DOHH2 (cell line): ENCODE data around the gene FZD10.

Source experiments
- H3F3A ChIP-seq: fragments of 200-600 bp; sonication (generic), shearing (Covaris generic); 2 replicates; pipeline ENCODE4 v1.6.0; 2016; ENCODE audit warnings: antibody characterized with exemption, mild to moderate bottlenecking; ENCODE audit not compliant: control insufficient read depth, insufficient read depth
- H3K27ac ChIP-seq: fragments of 200-600 bp; sonication (generic); 2 replicates; pipeline ENCODE4 v1.5.1; 2014; ENCODE audit warnings: low read depth, mild to moderate bottlenecking, low read length, moderate library complexity
- H3K27me3 ChIP-seq: fragments of 200-600 bp; sonication (generic); 2 replicates; pipeline ENCODE4 v1.6.1; 2014; ENCODE audit warnings: mild to moderate bottlenecking, low read length, mixed read lengths; ENCODE audit not compliant: control insufficient read depth
- H3K36me3 ChIP-seq: fragments of 200-600 bp; sonication (generic); 2 replicates; pipeline ENCODE4 v1.6.1; 2014; ENCODE audit warnings: mild to moderate bottlenecking, low read length, moderate library complexity, mixed read lengths; ENCODE audit not compliant: control insufficient read depth
- H3K4me1 ChIP-seq: fragments of 200-600 bp; sonication (generic); 2 replicates; pipeline ENCODE4 v1.6.1; 2014; ENCODE audit warnings: mild to moderate bottlenecking, low read length, mixed read lengths; ENCODE audit not compliant: control insufficient read depth
- H3K4me2 ChIP-seq: fragments of 200-600 bp; sonication (generic); 2 replicates; pipeline ENCODE4 v1.6.0; 2014; ENCODE audit warnings: mild to moderate bottlenecking, low read length, moderate library complexity
- H3K4me3 ChIP-seq: fragments of 200-600 bp; sonication (generic); 2 replicates; pipeline ENCODE4 v1.5.1; 2014; ENCODE audit warnings: mild to moderate bottlenecking, low read length, mixed read lengths
- H3K79me2 ChIP-seq: fragments of 200-600 bp; sonication (generic); 2 replicates; pipeline ENCODE4 v1.6.1; 2014; ENCODE audit warnings: mild to moderate bottlenecking, low read length, mixed read lengths; ENCODE audit not compliant: control insufficient read depth
- H3K9me2 ChIP-seq: fragments of 200-600 bp; sonication (generic); replicated peaks from 2 replicates; pipeline ENCODE4 v1.6.1; 2014; ENCODE audit warnings: mild to moderate bottlenecking, low read length, mixed read lengths; ENCODE audit not compliant: control insufficient read depth
- H3K9me3 ChIP-seq: fragments of 200-600 bp; sonication (generic); 2 replicates; pipeline ENCODE4 v1.6.1; 2014; ENCODE audit warnings: antibody characterized with exemption, low read length, mixed read lengths; ENCODE audit not compliant: control insufficient read depth, insufficient read depth
- H4K20me1 ChIP-seq: fragments of 200-600 bp; sonication (generic); 2 replicates; pipeline ENCODE4 v1.6.0; 2014; ENCODE audit warnings: low read depth, mild to moderate bottlenecking, antibody characterized with exemption, low read length, moderate library complexity; ENCODE audit not compliant: control insufficient read depth, insufficient read depth
- EZH2phosphoT487 ChIP-seq: fragments of 200-600 bp; sonication (generic); IDR thresholded peaks from 2 replicates; pipeline ENCODE4 v1.6.1; 2017; ENCODE audit warnings: borderline replicate concordance, mild to moderate bottlenecking, antibody characterized with exemption, low read length, moderate library complexity, mixed read lengths
- TF ChIP-seq, protein P1 (sequence below): fragments of 200-600 bp; sonication (generic); IDR thresholded peaks from one replicate; pipeline ENCODE4 v1.5.1; 2014; ENCODE audit warnings: antibody characterized with exemption, mild to moderate bottlenecking, low read depth, low read length; ENCODE audit not compliant: poor library complexity, severe bottlenecking

The FZD10 gene

DNA sequence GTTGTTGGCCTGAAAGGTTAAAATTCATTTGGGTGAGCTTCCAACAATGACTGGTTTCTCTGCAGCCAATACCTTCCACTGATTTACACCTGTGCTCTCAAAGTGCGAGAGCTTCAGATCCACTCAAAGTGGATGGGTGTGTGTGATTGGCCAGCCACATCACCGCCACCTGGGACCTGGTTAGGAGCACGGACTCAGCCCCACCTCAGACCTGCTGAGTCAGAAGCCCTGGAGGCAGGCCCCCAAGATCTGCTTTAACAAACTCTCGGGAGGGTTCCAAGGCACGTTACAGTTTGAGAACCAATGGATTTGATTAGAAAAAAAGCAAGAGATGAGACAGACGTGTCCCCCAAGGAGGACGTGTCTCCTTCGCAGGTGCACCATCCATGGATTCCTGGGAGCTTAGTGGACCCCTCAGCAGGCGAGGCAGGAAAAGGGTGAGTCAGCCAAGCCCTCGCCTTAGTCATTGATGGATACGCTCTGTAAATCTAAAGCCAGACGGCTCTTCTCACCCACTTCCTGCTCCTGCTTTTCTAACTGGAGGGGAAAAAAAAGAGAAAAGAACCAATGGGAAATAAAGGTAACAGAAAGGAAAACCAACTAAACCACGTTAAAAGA lies 24.5 kb downstream of the FZD10 start:
- Histone ChIP-seq H3K4me1 (no peaks in the 10 kb centered on the region), H3K36me3 (no peaks in the 10 kb centered on the region), H3K27ac (no peak overlapping the region), H3F3A (no peaks in the 10 kb centered on the region), H4K20me1 (no peaks in the 10 kb centered on the region), H3K79me2 (no peaks in the 10 kb centered on the region), H3K27me3 (no peaks in the 10 kb centered on the region), H3K9me3 (peaks cover 5% of the 10 kb centered on the region; the same call in 1 of the 2 replicates), H3K9me2 (no peaks in the 10 kb centered on the region), H3K4me3 (no peak overlapping the region), H3K4me2 (no peak overlapping the region)
- TF ChIP-seq EZH2phosphoT487: no peak

DNA sequence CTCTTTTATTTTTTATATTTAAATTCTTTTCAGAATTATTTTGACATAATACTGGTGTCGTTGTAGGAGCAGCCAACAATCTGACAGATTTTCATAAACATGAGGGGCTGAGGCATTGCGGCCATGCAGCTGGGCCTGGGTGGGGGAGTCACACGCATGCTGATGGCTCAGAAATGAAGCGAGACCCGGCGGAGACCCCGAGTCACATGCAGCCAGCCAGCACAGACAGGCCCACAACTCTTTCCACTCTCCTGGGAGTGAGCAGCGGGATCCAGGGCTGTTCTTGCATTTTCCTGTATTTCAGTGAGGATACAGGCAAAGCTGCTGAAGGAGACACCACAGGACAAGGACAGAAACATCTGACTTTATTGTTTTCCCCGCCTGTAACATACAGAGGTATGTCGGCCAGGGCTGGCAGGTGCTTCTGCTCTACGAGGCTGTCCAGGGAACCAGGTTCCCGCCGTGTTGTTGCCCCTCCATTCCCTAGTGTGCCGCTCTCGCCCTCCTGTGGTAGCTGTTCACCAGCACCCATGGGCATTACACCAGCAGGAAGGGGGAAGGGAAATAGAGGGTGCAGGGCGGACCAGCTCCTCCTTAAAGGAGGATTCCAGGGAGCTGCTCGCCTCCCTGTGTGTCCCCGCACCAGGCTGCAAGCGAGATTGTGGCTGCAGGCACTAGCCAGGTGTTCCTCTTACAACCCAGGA lies 30.5 kb downstream of the FZD10 start:
- no peaks in the 10 kb centered on the region for H3K79me2 ChIP-seq
- TF ChIP-seq, protein P1, sequence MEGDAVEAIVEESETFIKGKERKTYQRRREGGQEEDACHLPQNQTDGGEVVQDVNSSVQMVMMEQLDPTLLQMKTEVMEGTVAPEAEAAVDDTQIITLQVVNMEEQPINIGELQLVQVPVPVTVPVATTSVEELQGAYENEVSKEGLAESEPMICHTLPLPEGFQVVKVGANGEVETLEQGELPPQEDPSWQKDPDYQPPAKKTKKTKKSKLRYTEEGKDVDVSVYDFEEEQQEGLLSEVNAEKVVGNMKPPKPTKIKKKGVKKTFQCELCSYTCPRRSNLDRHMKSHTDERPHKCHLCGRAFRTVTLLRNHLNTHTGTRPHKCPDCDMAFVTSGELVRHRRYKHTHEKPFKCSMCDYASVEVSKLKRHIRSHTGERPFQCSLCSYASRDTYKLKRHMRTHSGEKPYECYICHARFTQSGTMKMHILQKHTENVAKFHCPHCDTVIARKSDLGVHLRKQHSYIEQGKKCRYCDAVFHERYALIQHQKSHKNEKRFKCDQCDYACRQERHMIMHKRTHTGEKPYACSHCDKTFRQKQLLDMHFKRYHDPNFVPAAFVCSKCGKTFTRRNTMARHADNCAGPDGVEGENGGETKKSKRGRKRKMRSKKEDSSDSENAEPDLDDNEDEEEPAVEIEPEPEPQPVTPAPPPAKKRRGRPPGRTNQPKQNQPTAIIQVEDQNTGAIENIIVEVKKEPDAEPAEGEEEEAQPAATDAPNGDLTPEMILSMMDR: no peak
- no peak for TF ChIP-seq EZH2phosphoT487
- no peaks in the 10 kb centered on the region for H3F3A ChIP-seq
- no peaks in the 10 kb centered on the region for H3K27me3 ChIP-seq
- no peaks in the 10 kb centered on the region for H3K36me3 ChIP-seq
- H3K9me2 ChIP-seq: no peaks in the 10 kb centered on the region
- H3K9me3 ChIP-seq: no peaks in the 10 kb centered on the region
- H3K4me3 ChIP-seq: no peak overlapping the region
- H3K4me1 ChIP-seq: no peaks in the 10 kb centered on the region
- no peak overlapping the region for H3K4me2 ChIP-seq
- no peak overlapping the region for H3K27ac ChIP-seq
- no peaks in the 10 kb centered on the region for H4K20me1 ChIP-seq

DNA sequence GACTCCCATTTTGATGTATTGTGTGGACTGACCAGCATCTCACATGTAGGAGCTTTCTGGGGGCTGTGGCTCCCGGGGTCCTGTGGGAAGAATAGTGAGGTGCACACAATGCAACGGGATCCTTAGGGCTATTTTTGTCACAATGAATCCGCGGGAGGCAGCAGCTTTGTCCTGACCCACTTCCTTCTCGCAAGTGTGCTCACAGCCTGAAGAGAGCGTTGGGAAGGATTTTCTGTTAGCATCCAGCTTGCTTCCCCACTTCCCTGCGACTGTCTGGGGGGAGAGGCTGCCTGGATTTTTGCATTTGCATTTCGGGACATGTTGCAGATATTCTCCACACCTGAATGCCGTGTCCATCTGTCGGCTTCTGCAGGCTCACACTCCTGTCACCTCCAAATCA lies 31.9 kb downstream of the FZD10 start:
- no peaks in the 10 kb centered on the region for H4K20me1 ChIP-seq
- H3K9me2 ChIP-seq: no peaks in the 10 kb centered on the region
- no peaks in the 10 kb centered on the region for H3F3A ChIP-seq
- TF ChIP-seq, protein P1: no peak
- no peak for TF ChIP-seq EZH2phosphoT487
- no peaks in the 10 kb centered on the region for H3K79me2 ChIP-seq
- H3K4me2 ChIP-seq: no peak overlapping the region
- H3K36me3 ChIP-seq: no peaks in the 10 kb centered on the region
- no peaks in the 10 kb centered on the region for H3K9me3 ChIP-seq
- H3K4me1 ChIP-seq: no peaks in the 10 kb centered on the region
- H3K4me3 ChIP-seq: no peak overlapping the region
- no peaks in the 10 kb centered on the region for H3K27me3 ChIP-seq
- H3K27ac ChIP-seq: no peak overlapping the region

DNA sequence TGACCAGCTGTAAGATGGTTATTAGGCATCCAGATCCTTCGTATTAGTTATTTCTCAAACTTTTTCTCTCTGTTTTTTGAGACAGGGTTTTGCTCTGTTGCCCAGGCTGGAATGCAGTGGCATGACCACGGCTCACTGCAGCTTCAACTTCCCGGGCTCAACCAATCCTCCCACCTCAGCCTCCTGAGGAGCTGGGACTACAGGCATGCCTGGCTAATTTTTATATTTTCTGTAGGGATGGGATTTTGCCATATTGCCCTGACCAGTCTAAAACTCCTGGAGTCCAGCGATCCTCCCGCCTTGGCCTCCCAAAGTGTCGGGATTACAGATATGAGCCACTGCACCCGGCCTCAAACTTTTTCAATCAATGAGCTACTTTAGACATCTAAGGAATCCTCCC lies 33.1 kb downstream of the FZD10 start:
- H3K4me1 ChIP-seq: no peaks in the 10 kb centered on the region
- H3K27ac ChIP-seq: no peak overlapping the region
- TF ChIP-seq EZH2phosphoT487: no peak
- TF ChIP-seq, protein P1: no peak
- no peaks in the 10 kb centered on the region for H3K27me3 ChIP-seq
- no peaks in the 10 kb centered on the region for H3K9me2 ChIP-seq
- no peaks in the 10 kb centered on the region for H4K20me1 ChIP-seq
- H3K79me2 ChIP-seq: no peaks in the 10 kb centered on the region
- no peaks in the 10 kb centered on the region for H3F3A ChIP-seq
- no peaks in the 10 kb centered on the region for H3K9me3 ChIP-seq
- no peak overlapping the region for H3K4me2 ChIP-seq
- no peaks in the 10 kb centered on the region for H3K36me3 ChIP-seq
- no peak overlapping the region for H3K4me3 ChIP-seq
